CD8-positive, alpha-beta memory T cell (primary cell): ENCODE results near the gene CLSTN2. TPM values are rescaled to one million over a fixed set of nuclear protein-coding genes. Genes with fewer than 3 reads are reported as not detected.
"Not testable (repeated sequence)": the region's sequence is repeated elsewhere in the genome, so short reads cannot be mapped to it uniquely, and the experiment has no call there.

ENCODE experiments used
- CTCF ChIA-PET: fragments of 350-600 bp; sonication (Branson Sonifier 250); formaldehyde crosslinking; loops from one replicate; lab custom pipeline; 2021; ENCODE audit warnings: antibody characterized with exemption; lab: Charles Lee
- POLR2A ChIA-PET: fragments of 350-600 bp; sonication (Branson Sonifier 250); formaldehyde crosslinking; loops from one replicate; lab custom pipeline; 2021; ENCODE audit warnings: antibody characterized with exemption; lab: Charles Lee
- DNase-seq, 5 donors: peaks; one replicate each; pipeline versions ENCODE4 v3.0.0 to v3.0.0-alpha.2; 2020 to 2022; ENCODE audit warnings: mixed read lengths in 1 of 5
- H3K27ac ChIP-seq: one replicate; pipeline ENCODE4 v1.7.0; 2013; ENCODE audit warnings: low read depth, mild to moderate bottlenecking, low read length, moderate library complexity
- H3K27me3 ChIP-seq: 2 replicates; pipeline ENCODE4 v1.7.0; 2013; ENCODE audit warnings: low read length, mild to moderate bottlenecking; ENCODE audit not compliant: insufficient read depth, poor library complexity, severe bottlenecking
- H3K36me3 ChIP-seq: 2 replicates; pipeline ENCODE4 v1.7.0; 2013; ENCODE audit warnings: mild to moderate bottlenecking, low read length, moderate library complexity; ENCODE audit not compliant: insufficient read depth
- H3K4me1 ChIP-seq: 2 replicates; pipeline ENCODE4 v1.7.0; 2013; ENCODE audit warnings: mild to moderate bottlenecking, low read length, moderate library complexity; ENCODE audit not compliant: insufficient read depth
- H3K4me3 ChIP-seq: 2 replicates; pipeline ENCODE4 v1.7.0; 2013; ENCODE audit warnings: mild to moderate bottlenecking, low read length
- H3K9me3 ChIP-seq: 2 replicates; pipeline ENCODE4 v1.7.0; 2013; ENCODE audit warnings: mild to moderate bottlenecking, low read length
- H3K27ac Mint-ChIP-seq, 8 donors: one replicate each; pipeline ENCODE4 v1.8.0; 2020 to 2021; ENCODE audit warnings: mixed read lengths in 8 of 8, mild to moderate bottlenecking in 6 of 8, inconsistent platforms in 3 of 8, moderate library complexity in 3 of 8
- H3K27me3 Mint-ChIP-seq, 2 donors: one replicate each; pipeline ENCODE4 v1.8.0; 2020 to 2021; ENCODE audit warnings: mixed read lengths in 2 of 2, mild to moderate bottlenecking in 1 of 2, moderate library complexity in 1 of 2
- H3K36me3 Mint-ChIP-seq, 3 donors: one replicate each; pipeline ENCODE4 v1.8.0; 2020 to 2021; ENCODE audit warnings: mixed read lengths in 3 of 3, inconsistent platforms in 1 of 3, mild to moderate bottlenecking in 1 of 3
- H3K4me1 Mint-ChIP-seq, 3 donors: one replicate each; pipeline ENCODE4 v1.8.0; 2020 to 2021; ENCODE audit warnings: mixed read lengths in 3 of 3, inconsistent platforms in 1 of 3, mild to moderate bottlenecking in 1 of 3
- H3K4me3 Mint-ChIP-seq, 7 donors: one replicate each; pipeline ENCODE4 v1.8.0; 2020 to 2021; ENCODE audit warnings: mixed read lengths in 7 of 7, mild to moderate bottlenecking in 6 of 7, moderate library complexity in 4 of 7, inconsistent platforms in 2 of 7
- H3K9me3 Mint-ChIP-seq, 5 donors: one replicate each; pipeline ENCODE4 v1.8.0; 2020 to 2022; ENCODE audit warnings: mixed read lengths in 5 of 5, mild to moderate bottlenecking in 3 of 5, moderate library complexity in 2 of 5, inconsistent platforms in 1 of 5
- polyA plus RNA-seq: library from polyadenylated mRNA; unstranded; fragments of 300-500 nt; fragmentation: Illumina TruSeq; gene quantifications from one replicate; pipeline ENCODE4 v1.2.3, GENCODE V29; 2021
- total RNA-seq, 2 experiments: library from RNA; stranded (reverse); gene quantifications; one replicate each; pipeline ENCODE4 v1.2.3, GENCODE V29; 2021

The CLSTN2 gene
- total and polyA plus RNA-seq, 3 experiments from 2014 or later = not detected

GRCh38 chr3:140420621-140421357 is 485.8 kb downstream of the CLSTN2 start:
- H3K27ac Mint-ChIP-seq = no peak overlapping the region
- H3K36me3 Mint-ChIP-seq = no peaks in the 10 kb centered on the region
- Histone ChIP-seq H3K36me3 (no peaks in the 10 kb centered on the region), H3K4me3 (no peak overlapping the region), H3K4me1 (no peaks in the 10 kb centered on the region), H3K9me3 (no peaks in the 10 kb centered on the region), H3K27me3 (no peaks in the 10 kb centered on the region), H3K27ac (no peak overlapping the region)
- no peak overlapping the region for H3K4me3 Mint-ChIP-seq
- ChIA-PET CTCF (no interaction called here), POLR2A (no interaction called here)
- H3K27me3 Mint-ChIP-seq = peaks cover 0 to 3% of the 10 kb centered on the region in 2 donors
- no peaks in the 10 kb centered on the region for H3K4me1 Mint-ChIP-seq
- H3K9me3 Mint-ChIP-seq = no peaks in the 10 kb centered on the region
- DNase-seq = no peak

GRCh38 chr3:140421884-140422283 is 486.9 kb downstream of the CLSTN2 start:
- H3K27ac ChIP-seq = no peak overlapping the region
- Mint-ChIP-seq H3K4me1 (no peaks in the 10 kb centered on the region), H3K4me3 (no peak overlapping the region), H3K27ac (no peak overlapping the region), H3K9me3 (no peaks in the 10 kb centered on the region), H3K27me3 (peaks cover 0 to 3% of the 10 kb centered on the region in 2 donors), H3K36me3 (no peaks in the 10 kb centered on the region)
- H3K4me3 ChIP-seq = no peak overlapping the region
- no peak for DNase-seq
- no peaks in the 10 kb centered on the region for H3K4me1 ChIP-seq
- POLR2A ChIA-PET = no interaction called here
- CTCF ChIA-PET = no interaction called here
- no peaks in the 10 kb centered on the region for H3K27me3 ChIP-seq
- no peaks in the 10 kb centered on the region for H3K36me3 ChIP-seq
- no peaks in the 10 kb centered on the region for H3K9me3 ChIP-seq

DNA sequence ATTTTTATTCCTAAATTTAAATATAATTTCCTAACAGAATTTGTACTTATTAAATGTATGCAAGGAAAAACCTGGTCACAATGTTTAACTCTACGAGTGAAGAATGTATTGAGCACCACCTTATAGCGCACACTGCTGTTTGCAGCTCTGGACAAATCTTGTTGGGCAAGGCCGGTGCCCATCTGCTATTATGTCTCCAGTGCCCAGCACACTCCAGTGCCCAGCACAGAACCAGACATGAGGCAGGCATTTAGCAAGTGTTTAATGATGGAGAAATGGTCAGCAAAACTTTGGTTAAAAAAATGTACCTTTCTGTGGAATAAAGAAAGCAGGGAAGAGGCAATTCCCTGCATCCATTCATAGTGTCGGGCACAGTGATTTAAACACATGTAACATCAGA is 488.2 kb downstream of the CLSTN2 start:
- H3K4me3 Mint-ChIP-seq = no peak overlapping the region
- no peaks in the 10 kb centered on the region for H3K36me3 ChIP-seq
- no peaks in the 10 kb centered on the region for H3K27me3 ChIP-seq
- H3K27me3 Mint-ChIP-seq = peaks cover 0 to 2% of the 10 kb centered on the region in 2 donors
- no peak for DNase-seq
- no peak overlapping the region for H3K4me3 ChIP-seq
- no peak overlapping the region for H3K27ac Mint-ChIP-seq
- ChIA-PET CTCF (no interaction called here), POLR2A (no interaction called here)
- no peak overlapping the region for H3K27ac ChIP-seq
- no peaks in the 10 kb centered on the region for H3K9me3 Mint-ChIP-seq
- H3K9me3 ChIP-seq = no peaks in the 10 kb centered on the region
- H3K4me1 Mint-ChIP-seq = no peaks in the 10 kb centered on the region
- H3K4me1 ChIP-seq = no peaks in the 10 kb centered on the region
- no peaks in the 10 kb centered on the region for H3K36me3 Mint-ChIP-seq

- not testable (repeated sequence) for H3K27ac Mint-ChIP-seq
These were observed 488.6 kb downstream of the CLSTN2 start for GRCh38 chr3:140423574-140423973.

GRCh38 chr3:140424211-140424610 is 489.2 kb downstream of the CLSTN2 start:
- H3K4me3 Mint-ChIP-seq = no peak overlapping the region

More at GRCh38 chr3:140423574-140423973, 488.6 kb downstream of the CLSTN2 start:
- H3K4me3 ChIP-seq, H3K4me1 ChIP-seq, H3K27me3 Mint-ChIP-seq, H3K27ac ChIP-seq, H3K4me3 Mint-ChIP-seq, H3K4me1 Mint-ChIP-seq, H3K9me3 ChIP-seq, H3K9me3 Mint-ChIP-seq, POLR2A ChIA-PET, CTCF ChIA-PET, H3K36me3 Mint-ChIP-seq, H3K36me3 ChIP-seq, DNase-seq, H3K27me3 ChIP-seq: not testable (repeated sequence)

DNA sequence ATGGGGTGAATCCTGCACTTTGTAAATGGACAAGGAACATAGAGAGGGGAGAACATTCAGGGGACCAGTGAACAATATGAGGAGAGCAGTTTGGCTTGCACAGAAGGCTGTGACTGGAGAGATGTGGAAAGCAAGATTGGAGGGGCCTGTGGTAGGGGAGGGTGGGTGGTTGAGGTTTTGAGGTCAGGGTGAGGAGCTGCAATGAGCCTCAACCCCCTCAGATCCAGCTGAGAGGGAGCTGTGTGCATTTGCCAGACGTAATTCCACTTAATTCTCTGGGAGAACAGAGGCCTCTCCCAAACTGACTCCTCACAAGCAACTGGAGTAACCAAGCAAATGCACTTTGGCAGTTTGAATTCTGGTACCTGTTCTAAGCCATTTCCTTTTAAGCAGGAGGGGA is 489.7 kb downstream of the CLSTN2 start:
- H3K9me3 Mint-ChIP-seq = no peaks in the 10 kb centered on the region
- no peaks in the 10 kb centered on the region for H3K27me3 ChIP-seq
- H3K4me1 ChIP-seq = no peaks in the 10 kb centered on the region
- CTCF ChIA-PET = no interaction called here
- H3K4me3 ChIP-seq = no peak overlapping the region
- no peaks in the 10 kb centered on the region for H3K36me3 ChIP-seq
- POLR2A ChIA-PET = no interaction called here
- DNase-seq = no peak
- H3K36me3 Mint-ChIP-seq = no peaks in the 10 kb centered on the region
- no peaks in the 10 kb centered on the region for H3K4me1 Mint-ChIP-seq
- peaks cover 0 to 3% of the 10 kb centered on the region in 2 donors for H3K27me3 Mint-ChIP-seq
- H3K4me3 Mint-ChIP-seq = no peak overlapping the region
- no peaks in the 10 kb centered on the region for H3K9me3 ChIP-seq
- no peak overlapping the region for H3K27ac ChIP-seq
- H3K27ac Mint-ChIP-seq = no peak overlapping the region

More at GRCh38 chr3:140424211-140424610, 489.2 kb downstream of the CLSTN2 start:
- Histone ChIP-seq H3K4me1 (no peaks in the 10 kb centered on the region), H3K36me3 (no peaks in the 10 kb centered on the region), H3K4me3 (no peak overlapping the region), H3K27ac (no peak overlapping the region), H3K9me3 (no peaks in the 10 kb centered on the region), H3K27me3 (no peaks in the 10 kb centered on the region)
- Mint-ChIP-seq H3K9me3 (no peaks in the 10 kb centered on the region), H3K36me3 (no peaks in the 10 kb centered on the region), H3K27ac (no peak overlapping the region), H3K4me1 (no peaks in the 10 kb centered on the region), H3K27me3 (peaks cover 0 to 2% of the 10 kb centered on the region in 2 donors)
- DNase-seq = no peak
- CTCF ChIA-PET = no interaction called here
- POLR2A ChIA-PET = no interaction called here

GRCh38 chr3:140427786-140428185 is 492.8 kb downstream of the CLSTN2 start:
- no peaks in the 10 kb centered on the region for H3K9me3 Mint-ChIP-seq
- H3K27me3 ChIP-seq = no peaks in the 10 kb centered on the region
- H3K4me1 Mint-ChIP-seq = no peaks in the 10 kb centered on the region
- no peak overlapping the region for H3K4me3 ChIP-seq
- H3K36me3 Mint-ChIP-seq = no peaks in the 10 kb centered on the region
- H3K27ac ChIP-seq = no peak overlapping the region
- no peak overlapping the region for H3K27ac Mint-ChIP-seq
- H3K9me3 ChIP-seq = no peaks in the 10 kb centered on the region
- peaks cover 0 to 3% of the 10 kb centered on the region in 2 donors for H3K27me3 Mint-ChIP-seq
- ChIA-PET POLR2A (no interaction called here), CTCF (no interaction called here)
- no peak overlapping the region for H3K4me3 Mint-ChIP-seq
- H3K4me1 ChIP-seq = no peaks in the 10 kb centered on the region
- DNase-seq = no peak
- no peaks in the 10 kb centered on the region for H3K36me3 ChIP-seq

DNA sequence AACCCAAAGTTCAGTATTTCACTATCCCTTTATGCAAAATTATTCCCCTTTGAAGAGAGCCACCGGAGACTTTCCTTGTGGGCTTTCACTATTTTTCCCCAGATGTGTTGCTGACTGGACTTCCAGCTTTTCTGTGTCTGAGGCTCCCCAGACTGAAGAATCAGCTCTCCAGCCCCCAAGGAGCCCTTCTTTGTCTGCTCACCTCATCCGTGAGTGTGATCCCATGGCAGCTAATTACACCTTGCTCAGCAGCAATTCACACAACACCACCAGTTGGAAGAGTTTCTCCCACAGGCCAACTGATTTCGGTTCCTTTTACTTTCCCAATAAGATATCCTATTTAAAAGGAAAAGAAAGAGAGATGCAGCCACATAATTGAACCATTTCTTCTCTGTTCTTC is 493.4 kb downstream of the CLSTN2 start:
- H3K4me1 ChIP-seq = no peaks in the 10 kb centered on the region
- H3K4me3 Mint-ChIP-seq = no peak overlapping the region
- no peak overlapping the region for H3K27ac ChIP-seq
- POLR2A ChIA-PET = no interaction called here
- H3K27me3 ChIP-seq = no peaks in the 10 kb centered on the region
- no peaks in the 10 kb centered on the region for H3K9me3 Mint-ChIP-seq
- no peaks in the 10 kb centered on the region for H3K4me1 Mint-ChIP-seq
- H3K4me3 ChIP-seq = no peak overlapping the region
- peaks cover 0 to 3% of the 10 kb centered on the region in 2 donors for H3K27me3 Mint-ChIP-seq
- DNase-seq = no peak
- no peaks in the 10 kb centered on the region for H3K36me3 Mint-ChIP-seq
- no peaks in the 10 kb centered on the region for H3K36me3 ChIP-seq
- no peak overlapping the region for H3K27ac Mint-ChIP-seq
- H3K9me3 ChIP-seq = no peaks in the 10 kb centered on the region
- CTCF ChIA-PET = no interaction called here
